Vagina (tissue), 2 donors: ENCODE measurements around the gene SIK3.
"Not testable (repeated sequence)": the region's sequence is repeated elsewhere in the genome, so short reads cannot be mapped to it uniquely, and the experiment has no call there.

Experiments used
- CTCF ChIP-seq, 3 experiments: fragments of 450-650 bp in 2 of 3; fragments of 200-600 bp in 1 of 3; sonication (generic) in 1 of 3; IDR thresholded peaks; one replicate each; pipeline ENCODE4 v1.5.1; 2017 to 2019; ENCODE audit warnings: antibody characterized with exemption in 3 of 3, mild to moderate bottlenecking in 2 of 3, moderate library complexity in 2 of 3
- POLR2A ChIP-seq, 2 donors: fragments of 450-650 bp; IDR thresholded peaks; one replicate each; pipeline ENCODE4 v1.6.1; 2017; ENCODE audit warnings: antibody characterized with exemption in 2 of 2, mild to moderate bottlenecking in 2 of 2, moderate library complexity in 2 of 2
- POLR2AphosphoS5 ChIP-seq, 2 donors: sonication (generic); formaldehyde crosslinking; IDR thresholded peaks; one replicate each; pipeline ENCODE4 v1.9.0; 2017; ENCODE audit warnings: antibody characterized with exemption in 2 of 2, mild to moderate bottlenecking in 2 of 2, low read depth in 1 of 2; ENCODE audit not compliant: insufficient read depth in 1 of 2

GRCh38 chr11:117134979-117135378, 36.8 kb upstream of the SIK3 start:
- TF ChIP-seq CTCF (IDR thresholded peaks at IDR 0.05); POLR2AphosphoS5 (IDR thresholded peaks at IDR 0.05; ENCODE audit: insufficient read depth in 1 of 2, low read depth in 1 of 2); POLR2A (IDR thresholded peaks at IDR 0.05): not testable (repeated sequence)
